VCaP (cell line): ENCODE results near the gene SPATA31E1.

Experiments used
- H3K27ac ChIP-seq: fragments of 450-650 bp; 2 replicates; pipeline ENCODE4 v1.5.1; 2017
- TF ChIP-seq, protein P1 (sequence below): fragments of 450-650 bp; conservative IDR thresholded peaks from 2 replicates; pipeline ENCODE4 v1.5.1; 2017; ENCODE audit warnings: mild to moderate bottlenecking, moderate library complexity

The SPATA31E1 gene

DNA sequence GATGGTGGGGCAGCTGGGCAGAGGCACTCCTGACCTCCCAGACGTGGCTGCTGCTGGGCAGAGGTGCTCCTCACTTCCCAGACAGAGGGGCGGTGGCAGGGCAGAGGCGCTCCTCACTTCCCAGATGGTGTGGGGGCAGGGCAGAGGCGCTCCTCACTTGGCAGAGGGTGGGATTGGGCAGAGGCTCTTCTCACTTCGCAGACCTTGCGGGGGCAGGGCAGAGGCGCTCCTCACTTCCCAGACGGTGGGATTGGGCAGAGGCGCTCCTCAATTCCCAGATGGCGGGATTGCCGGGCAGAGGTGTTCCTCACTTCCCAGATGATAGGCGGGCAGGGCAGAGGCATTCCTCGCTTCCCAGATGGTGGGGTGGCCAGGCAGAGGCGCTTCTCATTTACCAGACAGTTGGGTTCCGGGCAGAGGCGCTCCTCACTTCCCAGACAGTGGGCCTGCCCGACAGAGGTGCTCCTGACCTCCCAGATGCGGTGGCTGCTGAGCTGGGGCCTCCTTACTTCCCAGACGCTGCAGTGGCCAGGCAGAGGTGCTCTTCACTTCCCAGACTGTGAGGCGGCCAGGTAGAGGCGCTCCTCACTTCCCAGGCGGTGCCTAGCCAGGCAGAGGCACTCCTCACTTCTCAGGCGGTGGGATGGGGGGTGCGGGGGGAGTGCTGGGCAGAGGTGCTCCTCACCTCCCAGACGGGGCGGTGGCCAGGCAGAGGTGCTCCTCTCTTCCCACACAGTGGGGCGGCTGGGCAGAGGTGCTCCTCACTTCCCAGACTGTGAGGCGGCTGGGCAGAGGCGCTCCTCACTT lies 25.3 kb upstream of the SPATA31E1 start:
- TF ChIP-seq, protein P1, sequence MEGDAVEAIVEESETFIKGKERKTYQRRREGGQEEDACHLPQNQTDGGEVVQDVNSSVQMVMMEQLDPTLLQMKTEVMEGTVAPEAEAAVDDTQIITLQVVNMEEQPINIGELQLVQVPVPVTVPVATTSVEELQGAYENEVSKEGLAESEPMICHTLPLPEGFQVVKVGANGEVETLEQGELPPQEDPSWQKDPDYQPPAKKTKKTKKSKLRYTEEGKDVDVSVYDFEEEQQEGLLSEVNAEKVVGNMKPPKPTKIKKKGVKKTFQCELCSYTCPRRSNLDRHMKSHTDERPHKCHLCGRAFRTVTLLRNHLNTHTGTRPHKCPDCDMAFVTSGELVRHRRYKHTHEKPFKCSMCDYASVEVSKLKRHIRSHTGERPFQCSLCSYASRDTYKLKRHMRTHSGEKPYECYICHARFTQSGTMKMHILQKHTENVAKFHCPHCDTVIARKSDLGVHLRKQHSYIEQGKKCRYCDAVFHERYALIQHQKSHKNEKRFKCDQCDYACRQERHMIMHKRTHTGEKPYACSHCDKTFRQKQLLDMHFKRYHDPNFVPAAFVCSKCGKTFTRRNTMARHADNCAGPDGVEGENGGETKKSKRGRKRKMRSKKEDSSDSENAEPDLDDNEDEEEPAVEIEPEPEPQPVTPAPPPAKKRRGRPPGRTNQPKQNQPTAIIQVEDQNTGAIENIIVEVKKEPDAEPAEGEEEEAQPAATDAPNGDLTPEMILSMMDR: no peak
- no peak overlapping the region for H3K27ac ChIP-seq

- TF ChIP-seq, protein P1: no peak
- no peak overlapping the region for H3K27ac ChIP-seq
Measured at GRCh38 chr9:87857948-87858335, 24.7 kb upstream of the SPATA31E1 start.

- TF ChIP-seq, protein P1: no peak
Measured at GRCh38 chr9:87859137-87859536, 23.5 kb upstream of the SPATA31E1 start.

DNA sequence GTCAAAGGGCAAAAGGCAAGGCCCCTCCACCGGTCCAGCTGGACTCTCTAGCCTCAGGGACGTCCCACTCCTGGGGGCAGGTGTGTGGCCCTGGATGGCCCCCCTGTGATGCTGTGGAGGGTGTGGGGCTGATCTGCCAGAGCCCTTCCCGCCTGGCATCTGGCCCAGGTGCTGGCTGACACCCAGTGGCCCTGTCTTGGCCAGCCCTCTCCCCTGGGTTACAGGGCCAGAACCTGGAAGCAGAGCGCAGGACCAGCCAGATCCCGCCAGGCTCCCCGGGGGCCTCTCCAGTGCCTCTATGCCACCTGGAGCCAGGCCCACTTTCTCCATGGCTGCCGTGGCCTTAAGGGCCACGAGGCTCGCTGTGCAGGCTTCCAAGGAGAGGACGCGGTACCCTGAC lies 22.9 kb upstream of the SPATA31E1 start:
- TF ChIP-seq, protein P1: no peak
- no peak overlapping the region for H3K27ac ChIP-seq

More at GRCh38 chr9:87859137-87859536, 23.5 kb upstream of the SPATA31E1 start:
- H3K27ac ChIP-seq: no peak overlapping the region

GRCh38 chr9:87861332-87861731 lies 21.3 kb upstream of the SPATA31E1 start:
- TF ChIP-seq, protein P1: no peak
- H3K27ac ChIP-seq: no peak overlapping the region

GRCh38 chr9:87862536-87863268 lies 20.0 kb upstream of the SPATA31E1 start:
- H3K27ac ChIP-seq: no peak overlapping the region
- TF ChIP-seq, protein P1: no peak

- TF ChIP-seq, protein P1: no peak
- no peak overlapping the region for H3K27ac ChIP-seq
Measured at GRCh38 chr9:87863882-87864465, 18.7 kb upstream of the SPATA31E1 start.
